GM18873 (cell line): Measurements from ENCODE around the gene ARHGAP26.

Experiments
- ATAC-seq: cut with Tn5 transposase; IDR thresholded peaks from one replicate; pipeline ENCODE4 v1.9.1; 2021; ENCODE audit warnings: mild to moderate bottlenecking, moderate library complexity, moderate number of reproducible peaks; ENCODE audit not compliant: unreplicated experiment, low FRiP score

The ARHGAP26 gene

GRCh38 chr5:142866563-142867275, 96.5 kb downstream of the ARHGAP26 start:
- peak; percentile 62 for ATAC-seq

- no peak for ATAC-seq
These were observed 99.7 kb downstream of the ARHGAP26 start for GRCh38 chr5:142869886-142870285.

- no peak for ATAC-seq
These were observed 100.6 kb downstream of the ARHGAP26 start for GRCh38 chr5:142870532-142871362.

DNA sequence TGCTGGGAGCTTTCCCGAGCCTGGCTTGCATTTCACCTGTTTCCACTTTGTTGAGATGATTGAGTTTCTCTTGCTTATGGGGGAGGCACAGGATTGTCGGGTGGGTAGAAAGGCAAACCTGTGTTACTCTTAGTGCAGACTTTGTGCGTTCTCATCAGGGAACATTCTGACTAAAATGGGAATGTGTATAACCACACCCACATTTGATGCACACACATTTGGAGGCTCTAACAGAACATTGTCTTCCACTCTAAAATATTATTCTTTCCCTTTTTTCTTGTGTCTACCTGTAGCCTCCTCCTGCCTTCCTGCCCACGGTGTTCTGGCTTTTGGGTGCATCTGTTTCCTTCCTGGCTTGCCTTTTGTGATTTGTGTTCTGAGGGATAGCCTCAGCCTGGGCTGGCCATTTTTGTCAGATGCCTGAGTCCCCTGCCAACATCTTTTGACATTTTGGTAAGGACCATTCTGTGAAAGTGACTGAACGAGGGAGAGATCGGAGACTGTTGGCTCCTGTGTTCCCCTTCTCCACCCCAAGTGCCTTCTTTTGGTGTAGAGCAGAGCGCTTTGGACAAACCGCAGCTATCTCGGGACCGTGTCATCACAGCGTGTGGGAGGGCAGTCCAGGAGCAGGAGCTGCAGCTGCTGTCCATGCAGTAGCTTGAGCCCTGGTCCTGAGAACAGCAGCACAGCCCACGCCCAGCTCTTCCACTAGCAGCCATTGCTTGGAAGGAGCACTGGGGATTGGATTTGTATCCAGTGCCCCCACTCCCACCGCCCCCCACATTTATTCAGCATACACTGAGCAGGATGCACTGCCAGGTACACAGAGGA, 101.4 kb downstream of the ARHGAP26 start:
- ATAC-seq = no peak

DNA sequence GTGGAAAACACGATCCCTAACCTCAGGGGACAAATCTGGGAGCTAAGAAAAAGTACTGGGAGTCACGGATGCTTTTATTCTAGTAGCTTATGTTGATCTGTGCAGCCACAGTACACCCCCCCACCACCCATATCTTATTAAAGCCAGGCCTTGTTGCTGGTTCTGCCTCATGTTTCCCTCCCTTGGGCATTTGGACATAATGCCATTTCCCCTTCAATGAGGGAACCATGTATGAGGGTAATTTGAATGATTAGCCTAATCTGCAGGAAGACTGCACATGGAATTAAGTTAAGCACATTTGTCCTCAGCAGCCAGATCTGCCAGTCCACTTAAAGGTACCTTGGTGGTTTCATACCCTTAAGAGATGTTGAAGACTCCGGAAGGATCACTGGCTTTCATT, 102.0 kb downstream of the ARHGAP26 start:
- ATAC-seq = no peak

DNA sequence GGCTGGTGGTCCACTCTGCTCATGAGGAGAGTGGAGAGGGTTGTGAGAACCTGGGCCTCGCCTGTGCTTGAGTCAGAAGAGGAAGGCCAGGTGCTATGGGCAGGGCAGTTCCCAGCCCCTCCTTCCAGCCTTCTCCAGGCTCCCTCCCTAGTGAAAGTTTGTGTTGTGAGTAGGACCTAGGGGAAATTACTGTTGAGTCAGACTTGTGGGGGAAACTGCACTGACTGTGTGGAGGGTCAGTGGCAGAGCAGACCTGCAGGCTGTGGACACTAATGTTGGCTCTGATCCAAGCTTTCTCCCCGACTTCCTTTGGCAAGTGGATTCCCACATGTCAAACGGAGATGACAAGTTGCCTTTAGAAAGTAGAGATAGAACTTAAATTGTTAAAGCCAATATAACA, 102.6 kb downstream of the ARHGAP26 start:
- ATAC-seq = no peak

DNA sequence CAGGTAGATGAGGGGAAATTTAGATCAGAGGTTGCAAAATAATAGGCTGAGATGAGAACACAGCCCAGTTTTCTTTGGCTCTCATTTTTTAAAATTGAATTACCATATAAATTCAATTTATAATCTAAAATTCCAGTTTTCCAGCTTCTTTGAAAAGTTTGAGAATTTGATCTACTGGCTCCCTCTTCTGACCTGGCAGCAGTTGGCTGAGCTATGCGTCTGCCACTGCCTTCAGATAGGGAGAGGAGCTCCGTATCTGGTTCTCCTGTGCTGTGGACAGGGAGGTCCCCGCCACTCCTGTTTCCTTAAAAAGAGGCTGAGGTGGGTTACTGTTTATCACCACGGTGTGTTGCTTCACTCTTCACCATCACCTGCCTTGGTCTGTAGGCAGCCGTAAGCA, 103.7 kb downstream of the ARHGAP26 start:
- ATAC-seq = no peak

DNA sequence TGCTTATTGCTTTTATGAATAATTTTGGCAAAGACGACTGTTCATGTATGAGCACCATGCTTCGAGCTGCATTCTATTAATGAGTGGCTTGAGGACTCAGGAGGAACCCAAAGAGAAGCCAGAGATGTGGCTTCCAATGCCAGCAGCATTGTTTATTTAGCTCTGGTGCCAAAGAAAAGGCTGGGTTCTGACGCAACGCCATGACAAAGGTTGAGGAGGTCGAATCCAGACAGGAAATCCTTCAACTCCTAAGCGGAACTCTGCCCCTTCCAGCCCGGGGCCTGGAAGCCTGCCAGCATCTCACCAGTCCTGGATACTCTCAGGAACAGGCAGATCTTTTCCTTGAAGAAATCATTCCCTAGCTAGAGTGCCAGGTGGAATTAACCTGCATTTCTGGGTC, 104.4 kb downstream of the ARHGAP26 start:
- ATAC-seq = no peak

- ATAC-seq = no peak
These were observed 105.8 kb downstream of the ARHGAP26 start for GRCh38 chr5:142875936-142876335.

DNA sequence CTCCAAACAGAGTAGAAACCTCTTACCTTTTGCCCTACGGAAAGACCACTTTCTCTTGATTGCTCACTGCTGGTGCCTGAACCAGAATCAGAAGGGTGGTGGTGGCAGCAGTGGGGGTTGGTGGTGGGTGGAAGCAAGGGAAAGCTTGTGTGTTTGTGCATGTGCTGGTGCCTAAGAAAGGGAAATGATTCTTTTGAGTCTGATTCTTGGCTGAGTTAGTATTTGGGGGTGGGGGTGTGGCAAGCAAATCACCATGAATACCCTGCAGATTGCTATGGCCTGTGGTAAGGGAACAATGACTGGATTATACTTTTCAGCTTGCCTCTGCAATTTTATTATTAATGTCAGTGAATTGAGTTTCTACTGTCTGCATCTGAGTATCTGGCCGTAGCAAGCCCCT, 106.6 kb downstream of the ARHGAP26 start:
- no peak for ATAC-seq

DNA sequence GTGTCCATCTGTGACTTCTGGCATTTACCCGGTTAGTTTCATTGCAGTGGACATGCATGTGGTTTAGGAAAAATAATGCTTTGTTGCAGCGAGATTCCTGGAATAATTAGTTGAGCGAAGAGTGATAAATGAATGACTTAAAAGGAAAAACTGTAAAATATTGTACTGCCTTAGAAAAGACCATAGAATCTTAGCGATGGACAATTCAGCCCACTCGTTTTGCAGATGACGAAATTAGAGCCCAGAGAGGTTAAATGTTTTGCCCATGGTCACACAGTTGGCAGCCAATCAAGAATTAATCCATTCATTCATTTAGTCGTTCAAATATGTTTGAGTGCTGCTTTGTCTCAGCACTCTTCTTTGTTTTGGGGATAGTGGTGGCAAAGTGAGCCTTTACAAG, 107.9 kb downstream of the ARHGAP26 start:
- no peak for ATAC-seq

DNA sequence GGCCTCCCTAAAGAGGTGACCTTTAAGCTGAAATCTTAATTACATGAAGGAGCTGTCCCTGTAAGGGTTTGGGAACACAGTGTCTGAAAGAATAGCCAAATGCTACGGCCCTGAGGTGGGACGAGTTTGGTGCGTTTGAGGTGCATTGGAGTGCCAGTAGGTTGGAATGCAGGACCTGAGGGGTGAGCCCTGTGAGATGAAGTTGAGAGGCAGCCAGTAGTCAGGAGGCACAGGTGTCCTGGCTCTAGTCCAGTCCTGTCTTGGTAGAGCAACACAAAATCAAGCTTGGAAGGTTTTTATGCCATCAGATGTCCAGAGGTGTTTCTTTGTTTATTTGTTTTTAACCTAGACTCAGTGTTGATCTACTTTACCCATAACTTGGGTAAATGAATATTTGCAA, 108.5 kb downstream of the ARHGAP26 start:
- ATAC-seq = no peak

DNA sequence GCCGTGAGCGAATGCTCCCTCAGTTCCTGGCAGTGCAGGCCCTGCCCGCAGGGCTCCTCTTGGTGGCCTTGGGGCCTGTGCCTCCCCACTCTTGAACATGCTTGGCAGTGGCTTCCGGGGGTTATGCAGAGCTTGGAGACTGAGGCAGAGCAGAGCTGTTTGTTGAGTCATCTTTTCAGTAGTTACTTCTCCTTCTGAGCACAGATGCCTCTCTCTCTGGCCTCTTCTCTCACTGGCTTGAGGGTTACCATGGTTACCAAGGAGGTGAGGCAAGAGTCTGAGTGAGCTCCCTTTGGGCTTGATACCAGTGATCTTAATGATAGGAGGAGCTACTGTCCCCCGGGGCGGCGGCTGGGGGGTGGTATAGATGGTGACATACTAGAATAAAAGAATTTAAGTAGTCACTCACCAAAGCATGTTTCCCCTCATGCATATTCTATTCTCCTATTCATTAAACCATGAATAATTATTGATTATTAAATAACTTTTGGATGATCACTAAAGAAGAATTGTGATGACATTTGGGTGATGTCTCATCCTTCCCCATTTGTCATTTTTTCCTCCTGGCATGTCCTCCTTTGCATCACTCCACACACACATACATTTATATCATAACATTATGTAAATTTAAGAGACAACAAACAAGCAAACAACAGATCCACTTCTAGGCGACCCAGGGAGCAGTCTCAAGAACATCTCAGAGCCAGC, 111.1 kb downstream of the ARHGAP26 start:
- no peak for ATAC-seq

- ATAC-seq = no peak
These were observed 111.6 kb downstream of the ARHGAP26 start for GRCh38 chr5:142881784-142882126.

DNA sequence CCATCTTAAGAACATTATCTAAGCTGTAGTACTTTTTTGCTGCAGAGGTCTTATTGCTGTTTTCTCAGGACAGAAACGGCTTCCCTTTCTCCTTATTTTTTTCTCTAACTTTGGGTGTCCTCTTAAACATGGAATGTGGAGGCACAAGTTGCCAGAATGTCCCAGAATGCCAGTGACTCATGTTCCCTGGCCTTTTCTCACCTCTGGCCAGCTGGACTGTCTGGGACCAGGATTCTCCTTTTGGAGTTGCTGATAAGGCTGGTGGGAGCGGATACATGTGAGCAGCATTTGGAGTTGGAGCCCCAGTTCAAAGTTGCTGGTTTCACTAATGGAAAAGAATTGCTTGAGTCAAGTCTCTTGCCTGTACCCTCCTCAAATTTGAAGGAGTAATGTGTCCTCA, 112.8 kb downstream of the ARHGAP26 start:
- no peak for ATAC-seq

DNA sequence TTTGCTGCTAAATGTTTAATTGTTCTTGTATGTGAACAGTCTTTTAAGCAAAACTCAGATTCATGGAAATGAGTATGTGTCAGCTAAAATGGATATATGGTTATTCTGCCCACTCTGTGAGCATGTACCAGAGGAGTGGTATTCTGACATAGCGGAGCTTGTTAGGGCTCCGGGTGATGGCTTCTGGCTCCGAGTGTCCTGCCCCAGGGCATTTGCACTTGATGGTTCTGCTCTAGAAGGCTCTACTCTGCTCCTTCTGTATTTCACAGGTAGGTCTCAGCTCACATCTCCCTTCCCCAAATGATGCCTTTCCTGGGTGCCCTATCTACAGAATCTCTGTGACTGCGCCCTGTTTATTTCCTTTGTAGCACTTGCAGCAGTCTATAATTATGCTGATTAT, 113.3 kb downstream of the ARHGAP26 start:
- ATAC-seq = no peak

DNA sequence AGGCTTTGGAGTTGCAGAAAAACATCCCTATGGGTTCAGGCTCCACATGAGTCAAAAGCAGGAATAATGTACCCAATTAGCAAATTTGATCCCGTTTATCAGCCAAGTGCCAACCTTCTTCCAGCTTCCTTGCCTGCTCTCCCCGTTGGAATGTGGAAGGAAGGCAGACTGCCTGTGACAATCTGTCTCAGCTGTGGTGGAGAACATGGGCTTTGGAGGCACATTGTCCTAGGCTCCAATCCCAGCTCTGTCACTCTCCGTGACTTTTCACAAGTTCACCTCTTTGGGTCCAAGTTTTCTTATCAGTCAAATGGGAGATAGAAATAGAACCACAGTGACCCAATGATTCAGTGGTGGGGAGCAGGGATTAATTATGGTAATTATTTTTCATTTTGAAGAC, 113.9 kb downstream of the ARHGAP26 start:
- ATAC-seq = no peak

DNA sequence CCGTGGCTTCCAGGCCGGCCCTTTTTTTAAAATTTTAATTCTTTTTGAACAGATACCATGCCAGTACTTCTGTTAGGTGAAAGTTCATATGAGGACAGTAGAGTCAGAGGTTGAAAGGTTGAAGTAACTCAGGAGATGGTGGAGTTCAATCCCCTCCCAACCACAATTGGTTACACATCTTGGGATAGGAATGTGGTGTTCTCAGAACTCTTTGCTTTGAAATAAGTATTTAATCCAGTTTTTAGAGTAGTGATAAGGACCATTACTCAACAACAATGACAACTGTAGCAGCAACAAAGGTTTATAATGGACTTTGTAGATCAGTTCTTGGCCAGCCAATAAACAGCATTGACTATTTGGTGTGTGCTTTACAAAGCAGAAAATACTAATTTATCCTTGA, 116.0 kb downstream of the ARHGAP26 start:
- ATAC-seq = no peak

DNA sequence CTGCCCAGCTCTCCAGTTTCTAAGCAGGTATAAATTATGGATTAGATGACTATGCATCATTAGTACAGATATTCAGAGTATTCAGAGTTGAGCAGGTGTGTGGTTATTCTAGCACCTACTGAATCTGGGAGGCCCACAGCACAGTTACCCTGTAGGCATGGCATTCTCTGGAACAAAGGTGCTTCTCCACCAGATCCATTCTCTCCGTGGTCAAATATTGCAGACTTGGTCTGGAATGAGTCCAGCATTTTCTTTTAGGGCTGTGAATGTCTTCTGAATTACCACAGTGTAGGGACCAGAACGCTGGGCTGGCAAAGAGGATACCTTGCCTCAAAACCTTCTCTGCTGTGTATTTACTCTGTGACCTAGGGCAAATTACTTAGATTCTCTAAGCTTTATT, 116.8 kb downstream of the ARHGAP26 start:
- ATAC-seq = no peak

GRCh38 chr5:142888469-142889085, 118.4 kb downstream of the ARHGAP26 start:
- ATAC-seq = no peak
